ENCODE data around the gene CXCL14.
A peak's percentile ranks its signal among the peaks of the same experiment; 100 is the strongest.

The CXCL14 gene

GRCh38 chr5:135596157-135596763 lies 17.5 kb upstream of the CXCL14 start:
- DNase-seq (ENCODE audit: low read depth) = no peak

- DNase-seq (ENCODE audit: low read depth) = no peak
Measured at GRCh38 chr5:135594416-135594960, 15.7 kb upstream of the CXCL14 start.

GRCh38 chr5:135593886-135594285 lies 15.1 kb upstream of the CXCL14 start:
- DNase-seq (ENCODE audit: low read depth) = no peak

- no peak for DNase-seq (ENCODE audit: low read depth)
Measured at GRCh38 chr5:135593141-135593540, 14.3 kb upstream of the CXCL14 start.

- no peak for DNase-seq (ENCODE audit: low read depth)
Measured at GRCh38 chr5:135592312-135593045, 13.7 kb upstream of the CXCL14 start.

GRCh38 chr5:135591277-135591676 lies 12.5 kb upstream of the CXCL14 start:
- DNase-seq (ENCODE audit: low read depth) = no peak

GRCh38 chr5:135589152-135589551 lies 10.4 kb upstream of the CXCL14 start:
- DNase-seq (ENCODE audit: low read depth) = no peak

GRCh38 chr5:135587721-135588663 lies 9.2 kb upstream of the CXCL14 start:
- no peak for DNase-seq (ENCODE audit: low read depth)

- no peak for DNase-seq (ENCODE audit: low read depth)
Measured at GRCh38 chr5:135584918-135585317, 6.1 kb upstream of the CXCL14 start.

GRCh38 chr5:135584276-135584675 lies 5.5 kb upstream of the CXCL14 start:
- DNase-seq (ENCODE audit: low read depth) = no peak

- no peak for DNase-seq (ENCODE audit: low read depth)
Measured at GRCh38 chr5:135582099-135582781, 3.4 kb upstream of the CXCL14 start.

- DNase-seq (ENCODE audit: low read depth) = no peak
Measured at GRCh38 chr5:135578305-135578684, 496 bp downstream of the CXCL14 start.

- no peak for DNase-seq (ENCODE audit: low read depth)
Measured at GRCh38 chr5:135577421-135577820, 1.4 kb downstream of the CXCL14 start.

- peak; percentile 30 for DNase-seq (ENCODE audit: low read depth)
Measured at GRCh38 chr5:135576075-135576599, 2.7 kb downstream of the CXCL14 start.

GRCh38 chr5:135574493-135574892 lies 4.3 kb downstream of the CXCL14 start:
- no peak for DNase-seq (ENCODE audit: low read depth)

GRCh38 chr5:135571902-135572301 lies 6.9 kb downstream of the CXCL14 start:
- DNase-seq (ENCODE audit: low read depth) = no peak

- DNase-seq (ENCODE audit: low read depth) = no peak
Measured at GRCh38 chr5:135571066-135571609, 7.7 kb downstream of the CXCL14 start.

- DNase-seq (ENCODE audit: low read depth) = no peak
Measured at GRCh38 chr5:135570453-135570764, 8.4 kb downstream of the CXCL14 start.

- DNase-seq (ENCODE audit: low read depth) = peak; percentile 59
Measured at GRCh38 chr5:135569755-135570452, 8.9 kb downstream of the CXCL14 start.

- no peak for DNase-seq (ENCODE audit: low read depth)
Measured at GRCh38 chr5:135568923-135569360, 9.8 kb downstream of the CXCL14 start.

- no peak for DNase-seq (ENCODE audit: low read depth)
Measured at GRCh38 chr5:135568246-135568645, 10.5 kb downstream of the CXCL14 start.

Data from iris pigment epithelial cell (primary cell).